HG03442 (cell line): Measurements from ENCODE around the gene SPANXN1.
"Not testable (repeated sequence)": the region's sequence is repeated elsewhere in the genome, so short reads cannot be mapped to it uniquely, and the experiment has no call there.

Experiments
- ATAC-seq: cut with Tn5 transposase; IDR thresholded peaks from one replicate; pipeline ENCODE4 v1.9.1; 2021; ENCODE audit warnings: mild to moderate bottlenecking, moderate library complexity; ENCODE audit not compliant: unreplicated experiment

The SPANXN1 gene, protein sequence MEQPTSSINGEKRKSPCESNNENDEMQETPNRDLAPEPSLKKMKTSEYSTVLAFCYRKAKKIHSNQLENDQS

DNA sequence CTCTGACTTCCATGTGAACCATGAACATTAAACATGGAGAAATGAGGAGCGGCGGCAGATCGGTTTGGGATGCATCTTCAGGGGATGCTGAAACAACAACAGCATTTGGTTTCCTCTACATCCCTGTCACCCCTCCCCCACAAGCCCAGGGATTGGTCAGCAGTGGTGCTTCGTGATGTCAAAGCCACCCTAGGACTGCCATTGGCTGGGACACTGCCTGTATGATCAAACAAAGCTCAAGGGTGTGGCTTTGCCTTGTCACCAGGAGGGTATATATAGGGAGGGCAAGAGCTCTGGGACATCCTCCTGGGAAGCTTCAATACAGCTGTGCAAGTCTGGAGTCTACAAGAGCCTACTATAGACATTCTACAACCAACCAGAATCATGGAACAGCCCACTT, at the start of gene SPANXN1:
Gene SPANXN1 (plus strand): TSS at position 301 of the 400 bp plus-strand sequence. CDS start 84 bp downstream, at position 385.
- not testable (repeated sequence) for ATAC-seq

DNA sequence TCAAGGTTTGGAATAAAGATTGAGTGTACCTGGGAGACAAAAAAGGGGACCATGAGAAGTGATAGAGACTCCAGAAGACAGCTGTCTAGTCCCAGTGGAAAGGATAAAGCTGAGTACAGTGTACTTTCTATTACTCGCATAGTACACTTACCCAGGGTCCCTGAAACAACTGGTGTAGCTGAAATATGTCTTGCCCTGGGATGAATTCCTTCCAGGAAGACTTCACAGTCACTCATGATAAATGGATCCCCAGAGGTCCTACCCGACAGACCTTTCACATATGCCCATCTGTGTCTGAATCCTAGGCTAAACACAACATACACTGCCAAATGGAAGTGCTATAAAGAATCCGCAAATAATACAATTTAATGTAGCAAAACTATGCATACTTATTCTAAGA, 48.2 kb upstream of the SPANXN1 start:
- no peak for ATAC-seq

DNA sequence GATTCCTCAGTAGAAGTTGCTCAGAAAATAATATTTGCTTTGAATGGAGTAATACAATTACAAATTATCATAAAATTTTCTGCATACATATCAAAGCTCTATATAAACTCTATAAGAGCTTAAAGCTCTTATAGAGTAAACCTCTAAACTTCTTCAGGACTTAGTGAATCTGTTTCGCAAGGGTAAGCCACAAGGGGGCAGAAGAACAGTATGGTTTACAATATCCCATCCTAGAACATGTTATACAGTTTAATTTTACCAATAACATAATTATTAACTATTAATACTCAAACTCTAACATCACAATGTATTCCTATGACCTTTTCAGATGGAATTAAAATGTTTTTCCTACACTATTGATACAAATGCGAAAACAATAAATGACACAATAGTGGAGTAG, 33.8 kb upstream of the SPANXN1 start:
- ATAC-seq = no peak

DNA sequence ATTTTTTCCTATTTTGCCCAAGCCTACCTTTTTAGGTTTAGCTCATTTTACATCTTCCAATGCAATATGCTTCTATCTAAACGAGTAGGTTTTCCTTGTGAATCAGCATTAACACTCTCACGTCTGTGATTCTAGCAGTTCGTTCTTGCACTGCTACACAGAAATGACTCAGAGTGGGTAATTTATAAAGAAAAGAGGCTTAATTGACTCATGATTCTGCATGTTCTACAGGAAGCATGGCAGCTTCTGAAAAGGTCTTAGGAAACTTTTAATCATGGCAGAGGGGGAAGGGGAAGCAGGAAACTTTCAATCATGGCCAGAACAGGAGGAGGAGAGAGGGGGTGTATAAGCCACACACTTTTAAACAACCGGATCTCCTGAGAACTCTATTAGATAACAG, 44.9 kb downstream of the SPANXN1 start:
- ATAC-seq = no peak
